Adipocyte (in vitro differentiated cells): ENCODE measurements around the gene XXYLT1.
"Not testable (repeated sequence)": the region's sequence is repeated elsewhere in the genome, so short reads cannot be mapped to it uniquely, and the experiment has no call there.

Source experiments
- DNase-seq: peaks from one replicate; pipeline ENCODE4 v3.0.0-alpha.2; 2015; ENCODE audit warnings: low read depth
- H3K27me3 ChIP-seq: replicated peaks from 2 replicates; pipeline ENCODE4 v1.7.0; 2013; ENCODE audit warnings: mild to moderate bottlenecking, low read length, moderate library complexity; ENCODE audit not compliant: control insufficient read depth, insufficient read depth
- H3K36me3 ChIP-seq: 2 replicates; pipeline ENCODE4 v1.7.0; 2013; ENCODE audit warnings: low read length, mild to moderate bottlenecking, moderate library complexity; ENCODE audit not compliant: control insufficient read depth, insufficient read depth, severe bottlenecking
- H3K4me1 ChIP-seq: 2 replicates; pipeline ENCODE4 v1.7.0; 2013; ENCODE audit warnings: mild to moderate bottlenecking, low read length, moderate library complexity; ENCODE audit not compliant: control insufficient read depth, insufficient read depth
- H3K4me3 ChIP-seq: 2 replicates; pipeline ENCODE4 v1.7.0; 2013; ENCODE audit warnings: mild to moderate bottlenecking, low read length, moderate library complexity
- H3K9ac ChIP-seq: 2 replicates; pipeline ENCODE4 v1.7.0; 2013; ENCODE audit warnings: mild to moderate bottlenecking, low read length, moderate library complexity
- H3K9me3 ChIP-seq: 2 replicates; pipeline ENCODE4 v1.7.0; 2013; ENCODE audit warnings: mild to moderate bottlenecking, low read length, moderate library complexity; ENCODE audit not compliant: control insufficient read depth

The XXYLT1 gene

GRCh38 chr3:195197765-195198425 lies 73.1 kb downstream of the XXYLT1 start:
- no peak overlapping the region for H3K4me3 ChIP-seq
- H3K27me3 ChIP-seq: no peaks in the 10 kb centered on the region
- no peaks in the 10 kb centered on the region for H3K9me3 ChIP-seq

GRCh38 chr3:195196266-195196665 lies 74.7 kb downstream of the XXYLT1 start:
- Histone ChIP-seq H3K9me3 (peaks cover 7% of the 10 kb centered on the region), H3K36me3 (peaks cover 4% of the 10 kb centered on the region), H3K4me3 (no peak overlapping the region), H3K4me1 (peaks cover 39% of the 10 kb centered on the region), H3K9ac (peak overlapping the region; percentile 69), H3K27me3 (no peaks in the 10 kb centered on the region)
- peak; percentile 74 for DNase-seq

More at GRCh38 chr3:195197765-195198425, 73.1 kb downstream of the XXYLT1 start:
- H3K36me3 ChIP-seq: peaks cover 4% of the 10 kb centered on the region
- DNase-seq: peak; percentile 51
- peak overlapping the region; percentile 45 for H3K9ac ChIP-seq
- peaks cover 39% of the 10 kb centered on the region for H3K4me1 ChIP-seq

- DNase-seq: no peak
- H3K4me3 ChIP-seq: no peak overlapping the region
Observed at GRCh38 chr3:195195321-195196209, 75.4 kb downstream of the XXYLT1 start.

GRCh38 chr3:195194559-195195206 lies 76.3 kb downstream of the XXYLT1 start:
- no peaks in the 10 kb centered on the region for H3K27me3 ChIP-seq
- no peak for DNase-seq
- H3K36me3 ChIP-seq: peaks cover 2% of the 10 kb centered on the region
- H3K9me3 ChIP-seq: peaks cover 13% of the 10 kb centered on the region
- H3K9ac ChIP-seq: no peak overlapping the region
- no peak overlapping the region for H3K4me3 ChIP-seq
- peaks cover 36% of the 10 kb centered on the region for H3K4me1 ChIP-seq

More at GRCh38 chr3:195195321-195196209, 75.4 kb downstream of the XXYLT1 start:
- H3K36me3 ChIP-seq: peaks cover 4% of the 10 kb centered on the region
- peak overlapping the region; percentile 33 for H3K9ac ChIP-seq
- no peaks in the 10 kb centered on the region for H3K27me3 ChIP-seq
- H3K4me1 ChIP-seq: peaks cover 39% of the 10 kb centered on the region
- H3K9me3 ChIP-seq: peaks cover 13% of the 10 kb centered on the region

- Histone ChIP-seq H3K4me1 (peaks cover 36% of the 10 kb centered on the region), H3K9ac (no peak overlapping the region), H3K27me3 (no peaks in the 10 kb centered on the region), H3K4me3 (no peak overlapping the region), H3K9me3 (peaks cover 13% of the 10 kb centered on the region), H3K36me3 (no peaks in the 10 kb centered on the region)
- DNase-seq: no peak
Observed at GRCh38 chr3:195191580-195191979, 79.4 kb downstream of the XXYLT1 start.

GRCh38 chr3:195189821-195190220 lies 81.1 kb downstream of the XXYLT1 start:
- Histone ChIP-seq H3K9ac (no peak overlapping the region), H3K9me3 (peaks cover 13% of the 10 kb centered on the region), H3K36me3 (no peaks in the 10 kb centered on the region), H3K4me3 (no peak overlapping the region), H3K27me3 (no peaks in the 10 kb centered on the region), H3K4me1 (peaks cover 34% of the 10 kb centered on the region)
- no peak for DNase-seq

GRCh38 chr3:195188426-195188927 lies 82.5 kb downstream of the XXYLT1 start:
- H3K4me3 ChIP-seq: peak overlapping the region; percentile 47
- peaks cover 13% of the 10 kb centered on the region for H3K9me3 ChIP-seq
- H3K4me1 ChIP-seq: peaks cover 48% of the 10 kb centered on the region
- no peaks in the 10 kb centered on the region for H3K27me3 ChIP-seq
- DNase-seq: no peak
- H3K9ac ChIP-seq: peak overlapping the region; percentile 75
- H3K36me3 ChIP-seq: no peaks in the 10 kb centered on the region

GRCh38 chr3:195187609-195188425 lies 83.1 kb downstream of the XXYLT1 start:
- H3K4me1 ChIP-seq: peaks cover 53% of the 10 kb centered on the region
- peak overlapping the region; percentile 47 for H3K4me3 ChIP-seq
- peaks cover 13% of the 10 kb centered on the region for H3K9me3 ChIP-seq
- H3K9ac ChIP-seq: peak overlapping the region; percentile 75
- H3K36me3 ChIP-seq: no peaks in the 10 kb centered on the region
- no peaks in the 10 kb centered on the region for H3K27me3 ChIP-seq
- DNase-seq: peak; percentile 73

- not testable (repeated sequence) for H3K4me3 ChIP-seq, DNase-seq, H3K36me3 ChIP-seq, H3K9me3 ChIP-seq, H3K9ac ChIP-seq, H3K27me3 ChIP-seq
- peaks cover 64% of the 10 kb centered on the region for H3K4me1 ChIP-seq
Observed at GRCh38 chr3:195186710-195187047, 84.3 kb downstream of the XXYLT1 start.

- Histone ChIP-seq H3K9me3 (peaks cover 4% of the 10 kb centered on the region), H3K4me1 (peaks cover 67% of the 10 kb centered on the region), H3K9ac (no peak overlapping the region), H3K27me3 (no peaks in the 10 kb centered on the region), H3K36me3 (no peaks in the 10 kb centered on the region), H3K4me3 (no peak overlapping the region)
- no peak for DNase-seq
Observed at GRCh38 chr3:195186041-195186709, 84.8 kb downstream of the XXYLT1 start.
